Activated naive CD4-positive, alpha-beta T cell treated with anti-CD3 and anti-CD28 coated beads, Interleukin-2, amount 50 U/mL, for 16 hours (primary cell): ENCODE data around the gene CPE.
"Not testable (repeated sequence)": the region's sequence is repeated elsewhere in the genome, so short reads cannot be mapped to it uniquely, and the experiment has no call there.

ENCODE experiments used
- DNase-seq: peaks from one replicate; pipeline ENCODE4 v3.0.0-alpha.2; 2020

The CPE gene

GRCh38 chr4:165378745-165379677 lies at the start of gene CPE:
Gene CPE, plus strand, starts transcription at chr4:165379008. Its CDS starts 214 bp downstream, at chr4:165379222.
- DNase-seq = peak; percentile 68

GRCh38 chr4:165330071-165330470 lies 48.7 kb upstream of the CPE start:
- DNase-seq = no peak

- DNase-seq = no peak
These were observed 48.1 kb upstream of the CPE start for GRCh38 chr4:165330666-165331065.

GRCh38 chr4:165331359-165331758 lies 47.4 kb upstream of the CPE start:
- DNase-seq = no peak

- no peak for DNase-seq
These were observed 47.0 kb upstream of the CPE start for GRCh38 chr4:165331823-165332222.

GRCh38 chr4:165332502-165332901 lies 46.3 kb upstream of the CPE start:
- DNase-seq = no peak

GRCh38 chr4:165335163-165335703 lies 43.6 kb upstream of the CPE start:
- no peak for DNase-seq

GRCh38 chr4:165336743-165337142 lies 42.1 kb upstream of the CPE start:
- DNase-seq = no peak

GRCh38 chr4:165342340-165342739 lies 36.5 kb upstream of the CPE start:
- not testable (repeated sequence) for DNase-seq

GRCh38 chr4:165343353-165344191 lies 35.2 kb upstream of the CPE start:
- no peak for DNase-seq

- no peak for DNase-seq
These were observed 33.0 kb upstream of the CPE start for GRCh38 chr4:165345666-165346417.

- DNase-seq = no peak
These were observed 30.9 kb upstream of the CPE start for GRCh38 chr4:165347647-165348569.

- no peak for DNase-seq
These were observed 27.3 kb upstream of the CPE start for GRCh38 chr4:165351359-165352130.

GRCh38 chr4:165355900-165356300 lies 22.9 kb upstream of the CPE start:
- DNase-seq = no peak

GRCh38 chr4:165359506-165359905 lies 19.3 kb upstream of the CPE start:
- DNase-seq = no peak

- no peak for DNase-seq
These were observed 18.6 kb upstream of the CPE start for GRCh38 chr4:165360041-165360695.

- no peak for DNase-seq
These were observed 17.7 kb upstream of the CPE start for GRCh38 chr4:165360985-165361670.

- DNase-seq = no peak
These were observed 17.0 kb upstream of the CPE start for GRCh38 chr4:165361810-165362209.

GRCh38 chr4:165364452-165365080 lies 14.2 kb upstream of the CPE start:
- no peak for DNase-seq
